GM19468 (cell line): ENCODE data around the gene SQOR.

Experiments used
- ATAC-seq: cut with Tn5 transposase; IDR thresholded peaks from one replicate; pipeline ENCODE4 v1.9.1; 2021; ENCODE audit warnings: mild to moderate bottlenecking, moderate library complexity, moderate number of reproducible peaks; ENCODE audit not compliant: unreplicated experiment; ENCODE audit errors: extremely low read depth

The SQOR gene

GRCh38 chr15:45634432-45635190 is at the start of gene SQOR:
Gene SQOR (plus strand): TSS chr15:45635029. CDS start chr15:45658924, 23,895 bp downstream.
- peak; percentile 68 for ATAC-seq

GRCh38 chr15:45585069-45585791 is 49.6 kb upstream of the SQOR start:
- no peak for ATAC-seq

GRCh38 chr15:45586125-45586524 is 48.7 kb upstream of the SQOR start:
- ATAC-seq, result no peak

GRCh38 chr15:45586601-45587094 is 48.2 kb upstream of the SQOR start:
- ATAC-seq, result no peak

- peak; percentile 54 for ATAC-seq
These were observed 47.5 kb upstream of the SQOR start, which contains the start of gene BLOC1S6 for GRCh38 chr15:45587095-45587862. Gene BLOC1S6 (plus strand): TSS chr15:45587379. CDS start chr15:45587444, 65 bp downstream.

- no peak for ATAC-seq
These were observed 47.0 kb upstream of the SQOR start for GRCh38 chr15:45587863-45588170.

GRCh38 chr15:45588219-45588875 is 46.5 kb upstream of the SQOR start:
- no peak for ATAC-seq

GRCh38 chr15:45589256-45589655 is 45.6 kb upstream of the SQOR start:
- no peak for ATAC-seq

GRCh38 chr15:45594319-45594718 is 40.5 kb upstream of the SQOR start:
- no peak for ATAC-seq

GRCh38 chr15:45594835-45595530 is 39.8 kb upstream of the SQOR start:
- ATAC-seq, result no peak

GRCh38 chr15:45603881-45604280 is 30.9 kb upstream of the SQOR start:
- ATAC-seq, result no peak

- no peak for ATAC-seq
These were observed 30.5 kb upstream of the SQOR start for GRCh38 chr15:45604326-45604725.

- ATAC-seq, result no peak
These were observed 28.4 kb upstream of the SQOR start for GRCh38 chr15:45606413-45606812.

GRCh38 chr15:45606841-45607240 is 28.0 kb upstream of the SQOR start:
- ATAC-seq, result no peak

- no peak for ATAC-seq
These were observed 23.5 kb upstream of the SQOR start for GRCh38 chr15:45611305-45611704.

GRCh38 chr15:45612790-45613415 is 21.9 kb upstream of the SQOR start:
- ATAC-seq, result no peak

- no peak for ATAC-seq
These were observed 17.9 kb upstream of the SQOR start for GRCh38 chr15:45616901-45617323.

- no peak for ATAC-seq
These were observed 16.0 kb upstream of the SQOR start for GRCh38 chr15:45618813-45619212.

GRCh38 chr15:45628136-45628535 is 6.7 kb upstream of the SQOR start:
- no peak for ATAC-seq
